HepG2 (cell line): Measurements from ENCODE around the gene BUD23.
A peak's percentile ranks its signal among the peaks of the same experiment; 100 is the strongest.

ENCODE experiments used
- IKZF1 ChIP-seq: fragments of 450-650 bp; IDR thresholded peaks from 2 replicates; pipeline ENCODE4 v1.7.1; 2016
- MTF1 ChIP-seq: sonication (generic); formaldehyde crosslinking; IDR thresholded peaks from 2 replicates; pipeline ENCODE4 v1.5.0; 2020; ENCODE audit warnings: missing genetic modification reagents
- POLR2A ChIP-seq, 2 experiments: IDR thresholded peaks; 2 replicates each; pipeline ENCODE4 v1.6.1; 2011; ENCODE audit warnings: low read depth in 2 of 2, low read length in 2 of 2, mild to moderate bottlenecking in 1 of 2, moderate library complexity in 1 of 2; ENCODE audit not compliant: insufficient read depth in 1 of 2
- SRSF9 ChIP-seq: fragments of 200-400 bp; formaldehyde crosslinking; IDR thresholded peaks from 2 replicates; pipeline ENCODE4 v1.6.1; 2018; ENCODE audit warnings: borderline replicate concordance, mild to moderate bottlenecking, low read depth, low read length; ENCODE audit not compliant: insufficient read depth, poor library complexity, severe bottlenecking
- ZNF274 ChIP-seq: sonication (generic); formaldehyde crosslinking; IDR thresholded peaks from 2 replicates; pipeline ENCODE4 v1.5.1; 2020; ENCODE audit warnings: mild to moderate bottlenecking, missing genetic modification reagents
- ZNF629 ChIP-seq: sonication (generic); formaldehyde crosslinking; conservative IDR thresholded peaks from 2 replicates; pipeline ENCODE4 v1.5.0; 2020; ENCODE audit warnings: missing genetic modification reagents
- TF ChIP-seq, protein P1 (sequence below): sonication (generic); formaldehyde crosslinking; IDR thresholded peaks from 2 replicates; pipeline ENCODE4 v1.5.0; 2020; ENCODE audit warnings: mild to moderate bottlenecking, missing genetic modification reagents, moderate library complexity

DNA sequence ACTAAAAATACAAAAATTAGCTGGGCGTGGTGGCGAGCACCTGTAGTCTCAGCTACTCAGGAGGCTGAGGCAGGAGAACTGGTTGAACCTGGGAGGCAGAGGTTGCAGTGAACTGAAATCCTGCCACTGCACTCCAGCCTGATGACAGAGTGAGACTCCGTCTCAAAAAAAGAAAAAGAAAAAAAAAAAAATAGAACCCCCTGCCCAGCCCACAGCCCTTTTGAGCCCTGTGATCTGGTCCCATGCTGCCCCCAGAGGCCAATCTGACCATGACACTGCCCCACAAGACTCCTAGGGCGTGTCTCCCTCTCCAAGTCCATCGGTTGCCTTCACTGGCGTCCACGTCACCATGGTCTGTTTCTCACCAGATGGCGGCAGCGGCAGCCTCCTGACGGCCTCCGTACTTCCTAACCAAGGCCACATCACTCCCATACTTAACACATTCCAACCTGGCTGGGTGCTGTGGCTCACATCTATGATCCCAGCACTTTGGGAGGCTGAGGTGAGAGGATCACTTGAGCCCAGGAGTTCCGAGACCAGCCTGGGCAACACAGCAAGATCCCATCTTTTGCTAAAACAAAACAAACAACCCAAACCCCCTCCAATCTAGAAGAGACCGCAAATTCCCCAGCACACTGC, 18.1 kb downstream of the BUD23 start:
- TF ChIP-seq MTF1 (no peak), ZNF274 (no peak), SRSF9 (no peak), ZNF629 (CRISPR knock-in tag) (no peak), POLR2A (IDR thresholded peaks at IDR 0.05; ENCODE audit: insufficient read depth in 1 of 2, low read depth in 2 of 2, low read length in 2 of 2) (no peak), IKZF1 (no peak)
- TF ChIP-seq, protein P1, sequence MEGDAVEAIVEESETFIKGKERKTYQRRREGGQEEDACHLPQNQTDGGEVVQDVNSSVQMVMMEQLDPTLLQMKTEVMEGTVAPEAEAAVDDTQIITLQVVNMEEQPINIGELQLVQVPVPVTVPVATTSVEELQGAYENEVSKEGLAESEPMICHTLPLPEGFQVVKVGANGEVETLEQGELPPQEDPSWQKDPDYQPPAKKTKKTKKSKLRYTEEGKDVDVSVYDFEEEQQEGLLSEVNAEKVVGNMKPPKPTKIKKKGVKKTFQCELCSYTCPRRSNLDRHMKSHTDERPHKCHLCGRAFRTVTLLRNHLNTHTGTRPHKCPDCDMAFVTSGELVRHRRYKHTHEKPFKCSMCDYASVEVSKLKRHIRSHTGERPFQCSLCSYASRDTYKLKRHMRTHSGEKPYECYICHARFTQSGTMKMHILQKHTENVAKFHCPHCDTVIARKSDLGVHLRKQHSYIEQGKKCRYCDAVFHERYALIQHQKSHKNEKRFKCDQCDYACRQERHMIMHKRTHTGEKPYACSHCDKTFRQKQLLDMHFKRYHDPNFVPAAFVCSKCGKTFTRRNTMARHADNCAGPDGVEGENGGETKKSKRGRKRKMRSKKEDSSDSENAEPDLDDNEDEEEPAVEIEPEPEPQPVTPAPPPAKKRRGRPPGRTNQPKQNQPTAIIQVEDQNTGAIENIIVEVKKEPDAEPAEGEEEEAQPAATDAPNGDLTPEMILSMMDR (CRISPR knock-in tag): peak; percentile 71
